ENCODE data around the gene PEPD.
"Not testable (repeated sequence)": the region's sequence is repeated elsewhere in the genome, so short reads cannot be mapped to it uniquely, and the experiment has no call there.

Gene PEPD
- total RNA-seq: 40.2 to 62.7 (median 44.0) reads per million in 4 experiments

- DNase-seq: peak; percentile 88
Measured at GRCh38 chr19:33521480-33522370, at the start of gene PEPD. PEPD (minus strand) TSS chr19:33521791; CDS start chr19:33521760, 31 bp downstream.

GRCh38 chr19:33569821-33570220, 48.2 kb upstream of the PEPD start:
- no peak for DNase-seq

GRCh38 chr19:33568706-33569105, 47.1 kb upstream of the PEPD start:
- DNase-seq: no peak

GRCh38 chr19:33564836-33565338, 43.3 kb upstream of the PEPD start:
- no peak for DNase-seq

GRCh38 chr19:33562636-33563035, 41.0 kb upstream of the PEPD start:
- no peak for DNase-seq

GRCh38 chr19:33561666-33562065, 40.1 kb upstream of the PEPD start:
- DNase-seq: not testable (repeated sequence)

- DNase-seq: no peak
Measured at GRCh38 chr19:33561261-33561660, 39.7 kb upstream of the PEPD start.

GRCh38 chr19:33559996-33560395, 38.4 kb upstream of the PEPD start:
- DNase-seq: no peak

- DNase-seq: no peak
Measured at GRCh38 chr19:33558856-33559255, 37.3 kb upstream of the PEPD start.

GRCh38 chr19:33558151-33558550, 36.6 kb upstream of the PEPD start:
- DNase-seq: no peak

- no peak for DNase-seq
Measured at GRCh38 chr19:33557720-33558119, 36.1 kb upstream of the PEPD start.

GRCh38 chr19:33557196-33557595, 35.6 kb upstream of the PEPD start:
- DNase-seq: no peak

GRCh38 chr19:33556261-33556660, 34.7 kb upstream of the PEPD start:
- DNase-seq: no peak

GRCh38 chr19:33555726-33556125, 34.1 kb upstream of the PEPD start:
- DNase-seq: not testable (repeated sequence)

GRCh38 chr19:33554821-33555220, 33.2 kb upstream of the PEPD start:
- no peak for DNase-seq

- DNase-seq: no peak
Measured at GRCh38 chr19:33554391-33554790, 32.8 kb upstream of the PEPD start.

GRCh38 chr19:33553530-33554310, 32.1 kb upstream of the PEPD start:
- DNase-seq: no peak

- DNase-seq: no peak
Measured at GRCh38 chr19:33552928-33553279, 31.3 kb upstream of the PEPD start.

- no peak for DNase-seq
Measured at GRCh38 chr19:33552191-33552927, 30.8 kb upstream of the PEPD start.

GRCh38 chr19:33551676-33552075, 30.1 kb upstream of the PEPD start:
- no peak for DNase-seq

- no peak for DNase-seq
Measured at GRCh38 chr19:33550768-33551167, 29.2 kb upstream of the PEPD start.

- no peak for DNase-seq
Measured at GRCh38 chr19:33547676-33548075, 26.1 kb upstream of the PEPD start.

- no peak for DNase-seq
Measured at GRCh38 chr19:33546656-33547055, 25.1 kb upstream of the PEPD start.
